ENCODE data around the gene CPNE6. TPM values are rescaled to one million over a fixed set of nuclear protein-coding genes. Genes with fewer than 3 reads are reported as not detected.
A peak's percentile ranks its signal among the peaks of the same experiment; 100 is the strongest.

The CPNE6 gene
- total RNA-seq, 6 donors from 2014 or later: not detected

GRCh38 chr14:24115422-24116127 is 44.2 kb downstream of the CPNE6 start:
- no peak for ATAC-seq (ENCODE audit: low FRiP score in 2 of 2)
- WGBS, 2 donors: 4% methylated on average over 14 of the region's 14 CpGs
- H3K27me3 ChIP-seq: no peaks in the 10 kb centered on the region
- peak overlapping the region; percentile 65 to 73 (median 68) for H3K4me3 ChIP-seq
- no peak for TF ChIP-seq CTCF (IDR thresholded peaks at IDR 0.05)
- TF ChIP-seq POLR2A (IDR thresholded peaks at IDR 0.05): peak in 1 of 4 donors; percentile 28
- peaks cover 16 to 38% (median 31%) of the 10 kb centered on the region in 4 donors for H3K36me3 ChIP-seq
- peak overlapping the region; percentile 97 to 100 (median 99) for H3K27ac ChIP-seq
- DNase-seq: no peak
- H3K9me3 ChIP-seq: no peaks in the 10 kb centered on the region
- peaks cover 14 to 26% (median 23%) of the 10 kb centered on the region in 4 donors for H3K4me1 ChIP-seq

GRCh38 chr14:24116128-24116814 is 44.9 kb downstream of the CPNE6 start:
- Histone ChIP-seq H3K9me3 (no peaks in the 10 kb centered on the region), H3K4me1 (peaks cover 14 to 26% (median 21%) of the 10 kb centered on the region in 4 donors), H3K4me3 (peak overlapping the region in 3 of 4 donors; percentile 65 to 73 (median 69)), H3K36me3 (peaks cover 22 to 45% (median 38%) of the 10 kb centered on the region in 4 donors), H3K27me3 (no peaks in the 10 kb centered on the region), H3K27ac (peak overlapping the region in 1 of 4 donors; percentile 100)
- no peak for TF ChIP-seq EP300 (IDR thresholded peaks at IDR 0.05)
- TF ChIP-seq POLR2AphosphoS5 (IDR thresholded peaks at IDR 0.05): no peak
- no peak for TF ChIP-seq CTCF (IDR thresholded peaks at IDR 0.05)
- no peak for TF ChIP-seq POLR2A (IDR thresholded peaks at IDR 0.05)
- 62 to 77% methylated on average over 6 of the region's 6 CpGs for WGBS, 2 donors
- ATAC-seq (ENCODE audit: low FRiP score in 2 of 2) (no peak), DNase-seq (no peak)

GRCh38 chr14:24117179-24117578 is 45.8 kb downstream of the CPNE6 start:
- peaks cover 28 to 54% (median 47%) of the 10 kb centered on the region in 4 donors for H3K36me3 ChIP-seq
- TF ChIP-seq EP300 (IDR thresholded peaks at IDR 0.05): no peak
- TF ChIP-seq POLR2A (IDR thresholded peaks at IDR 0.05): no peak
- no peak for TF ChIP-seq CTCF (IDR thresholded peaks at IDR 0.05)
- no peak for TF ChIP-seq POLR2AphosphoS5 (IDR thresholded peaks at IDR 0.05)
- no peaks in the 10 kb centered on the region for H3K9me3 ChIP-seq
- H3K4me3 ChIP-seq: no peak overlapping the region
- ATAC-seq (ENCODE audit: low FRiP score in 2 of 2) (no peak), DNase-seq (no peak)
- H3K27me3 ChIP-seq: no peaks in the 10 kb centered on the region
- H3K4me1 ChIP-seq: peaks cover 14 to 26% (median 21%) of the 10 kb centered on the region in 4 donors
- H3K27ac ChIP-seq: no peak overlapping the region
- 88 to 93% methylated on average over 2 to 6 of the region's 6 CpGs for WGBS, 2 donors

- DNase-seq (no peak), ATAC-seq (ENCODE audit: low FRiP score in 2 of 2) (no peak)
- H3K27me3 ChIP-seq: no peaks in the 10 kb centered on the region
- H3K27ac ChIP-seq: no peak overlapping the region
- TF ChIP-seq POLR2AphosphoS5 (IDR thresholded peaks at IDR 0.05) (no peak), CTCF (IDR thresholded peaks at IDR 0.05) (no peak), POLR2A (IDR thresholded peaks at IDR 0.05) (no peak), EP300 (IDR thresholded peaks at IDR 0.05) (no peak)
- H3K36me3 ChIP-seq: peaks cover 38 to 76% (median 65%) of the 10 kb centered on the region in 4 donors
- H3K9me3 ChIP-seq: no peaks in the 10 kb centered on the region
- H3K4me3 ChIP-seq: no peak overlapping the region
- WGBS, 2 donors: 95 to 97% methylated on average over 6 of the region's 6 CpGs
- H3K4me1 ChIP-seq: peaks cover 14 to 21% (median 17%) of the 10 kb centered on the region in 4 donors
Observed at GRCh38 chr14:24119691-24120090, 48.3 kb downstream of the CPNE6 start.

Measured in upper lobe of left lung (tissue), 6 donors.